ENCODE data around the gene DDHD1.
"Not testable (repeated sequence)": the region's sequence is repeated elsewhere in the genome, so short reads cannot be mapped to it uniquely, and the experiment has no call there.

- not testable (repeated sequence) for TF ChIP-seq CTCF (IDR thresholded peaks at IDR 0.05 in 4 of 5, conservative IDR thresholded peaks at IDR 0.05 in 1 of 5); POLR2A (IDR thresholded peaks at IDR 0.05)
Observed at GRCh38 chr14:53117479-53117878, 35.6 kb downstream of the DDHD1 start.
